Kasumi-1 (cell line): ENCODE data around the gene IGFBP3.
A peak's percentile ranks its signal among the peaks of the same experiment; 100 is the strongest.

Source experiments
- DNase-seq, 2 experiments: peaks; one replicate each; lab custom pipeline; 2025; lab: John Stamatoyannopoulos, UW

Gene IGFBP3

DNA sequence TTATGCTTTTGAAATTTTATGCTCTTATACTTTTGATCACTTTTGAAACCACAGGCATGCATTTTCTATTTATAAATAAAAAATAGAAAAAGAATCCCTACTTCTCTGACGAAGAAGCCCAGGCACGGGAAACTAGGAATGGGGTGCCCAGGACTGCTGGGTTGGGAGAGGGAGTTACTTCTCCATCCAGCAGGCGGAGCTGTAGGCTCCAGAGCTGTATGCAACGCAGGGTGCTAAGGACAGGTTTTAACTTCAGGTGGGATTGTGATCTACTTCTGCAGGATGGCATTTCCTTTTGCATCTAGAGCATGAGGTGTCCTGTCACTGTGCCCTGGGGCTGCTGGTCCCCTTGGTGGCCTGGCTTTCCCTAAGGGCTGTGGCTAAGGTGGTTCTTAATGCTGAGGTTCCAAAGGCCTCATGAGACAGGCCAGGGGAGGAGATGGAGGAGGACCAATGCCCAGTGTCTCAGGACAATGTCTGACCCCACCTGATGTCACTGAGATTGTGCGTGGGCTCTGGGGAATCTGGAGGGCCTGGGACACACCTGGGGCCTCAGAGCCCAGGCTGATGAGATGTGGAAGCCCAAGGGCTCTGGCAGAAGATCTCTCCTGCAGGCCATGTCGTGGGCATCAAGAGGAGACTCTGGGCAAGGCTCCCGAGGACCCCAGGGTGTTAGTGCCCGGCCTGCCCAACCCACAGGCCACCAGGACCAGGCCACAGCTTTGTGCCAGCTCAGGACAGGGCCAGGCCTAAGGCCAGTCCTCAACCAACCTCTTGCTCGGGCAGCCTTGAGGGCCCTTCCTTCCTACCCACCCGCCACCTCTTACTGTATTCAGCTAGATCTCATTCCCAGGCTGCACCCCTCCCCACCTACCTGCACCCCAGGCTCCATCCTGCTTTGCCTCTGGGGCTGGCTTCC is 48.7 kb downstream of the IGFBP3 start:
- peak; percentile 13 to 26 for DNase-seq

DNA sequence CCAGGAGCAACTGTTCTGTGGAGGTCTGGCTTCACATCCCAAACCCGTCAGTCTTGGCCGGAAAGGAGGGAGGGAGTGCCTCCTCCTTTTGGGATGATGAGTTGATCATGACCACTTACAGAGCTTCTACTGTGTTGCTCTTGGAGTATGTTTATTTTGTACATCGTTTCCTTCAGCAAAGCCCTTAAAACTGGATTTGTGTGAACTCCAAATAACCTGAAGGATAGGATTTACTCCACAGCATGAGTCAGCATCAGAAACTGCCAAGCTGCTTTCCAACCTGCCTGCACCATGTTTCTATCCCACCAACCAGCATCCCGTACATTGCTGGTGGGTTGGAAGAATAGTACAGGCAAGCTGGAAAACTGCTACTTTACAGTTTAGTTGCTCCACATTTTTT is 51.6 kb downstream of the IGFBP3 start:
- no peak for DNase-seq

DNA sequence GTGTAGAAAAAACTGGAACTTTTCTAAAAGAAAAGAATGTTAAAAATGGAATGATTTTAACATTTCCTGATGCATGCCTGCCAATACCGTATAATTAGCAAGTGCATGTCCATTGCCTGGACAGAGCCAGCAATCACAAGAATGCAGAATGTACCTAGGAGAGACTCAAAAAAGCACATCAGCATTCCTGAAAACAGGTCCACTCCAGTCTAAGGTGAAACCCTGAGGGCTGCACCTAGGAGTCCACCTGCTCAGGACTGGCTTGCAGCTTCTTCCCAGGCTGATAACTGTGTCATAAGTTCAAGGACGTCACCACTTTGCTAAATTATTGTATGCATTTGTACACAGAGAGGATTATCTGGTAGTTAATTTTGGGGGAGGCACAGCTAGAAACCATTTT is 53.6 kb downstream of the IGFBP3 start:
- DNase-seq, result no peak

DNA sequence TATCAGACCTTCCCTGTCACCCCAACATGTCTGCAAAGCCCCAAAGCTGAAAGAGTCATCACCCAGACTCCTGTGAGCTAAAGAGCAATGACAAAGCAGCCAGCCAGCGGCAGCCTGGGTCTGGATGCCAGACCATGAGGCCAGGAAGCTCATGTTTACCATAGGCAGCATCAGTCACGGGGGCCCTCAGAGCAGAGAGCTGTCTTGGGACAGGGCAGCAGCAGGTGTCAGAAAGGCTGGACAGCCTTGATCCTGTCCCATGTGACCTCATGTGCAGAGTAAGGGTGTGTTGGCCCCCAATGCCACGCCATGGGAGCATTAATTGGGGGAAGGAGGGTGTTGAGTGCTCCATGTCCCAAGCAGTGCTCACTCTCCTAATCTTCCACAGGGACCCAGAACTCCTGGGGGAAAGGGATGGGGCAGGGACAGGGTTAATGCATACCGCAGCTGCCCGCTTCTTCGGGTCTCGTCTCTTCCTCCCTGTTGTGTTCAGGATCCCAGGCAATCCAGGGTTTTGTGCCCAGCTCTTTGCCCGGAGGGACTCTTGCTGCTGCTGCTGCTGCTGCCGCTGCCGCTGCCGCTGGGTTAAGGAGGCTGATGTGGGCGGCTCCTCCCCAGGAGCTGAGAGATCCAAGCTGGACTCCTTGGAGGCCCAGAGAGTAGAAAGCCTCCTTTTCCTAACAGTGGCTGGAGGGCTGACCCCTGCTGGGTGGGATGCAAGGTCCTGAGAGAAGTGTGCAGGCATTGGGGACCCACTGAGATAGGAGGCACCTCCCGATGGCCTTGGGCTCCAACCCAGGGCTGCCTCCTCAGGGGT is 55.3 kb downstream of the IGFBP3 start:
- DNase-seq, result no peak

DNA sequence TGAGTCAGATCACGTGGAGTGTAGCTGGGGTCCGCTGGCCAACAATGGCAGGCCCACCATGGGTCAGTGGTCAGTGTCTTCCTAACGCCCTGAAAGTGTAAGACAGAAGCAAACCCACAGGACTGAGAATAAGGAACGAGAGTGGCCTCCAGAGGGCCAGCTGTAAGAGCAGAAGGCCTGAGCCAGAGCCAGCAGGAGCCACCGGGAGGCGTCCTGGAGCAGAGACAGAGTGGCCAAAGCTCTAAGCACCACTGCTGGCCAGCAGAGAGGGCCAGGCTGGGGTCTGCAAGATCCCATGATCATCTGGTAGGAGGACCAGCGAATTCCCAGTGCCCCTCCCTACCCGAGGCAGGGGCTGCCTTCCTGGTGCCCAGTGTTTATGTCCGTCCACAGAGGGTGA is 57.4 kb downstream of the IGFBP3 start:
- no peak for DNase-seq
